A549 (cell line): ENCODE data around the gene NSD1. TPM values are rescaled to one million over a fixed set of nuclear protein-coding genes. Genes with fewer than 3 reads are reported as not detected.

Experiments
- ATAC-seq, 2 experiments: fragments of 200-7000 bp in 1 of 2; fragments of >200 bp in 1 of 2; cut with Nextera tagmentation in 1 of 2; cut with Tn5 transposase in 1 of 2; 3 replicates each; pipeline versions ENCODE4 v1.8.0 to v1.9.1; 2018 to 2020; ENCODE audit warnings: mild to moderate bottlenecking in 1 of 2, moderate library complexity in 1 of 2
- CTCF ChIA-PET: fragments of 300-600 bp; sonication (Branson Sonifier 250); formaldehyde crosslinking; extraction: SDS; loops from one replicate; lab custom pipeline; 2021; ENCODE audit warnings: antibody characterized with exemption, inconsistent platforms; lab: Yijun Ruan, JAX
- POLR2A ChIA-PET: fragments of 350-600 bp; formaldehyde crosslinking; extraction: SDS; loops from one replicate; lab custom pipeline; 2021; ENCODE audit warnings: antibody characterized with exemption, inconsistent platforms; lab: Yijun Ruan, JAX
- DNase-seq, 2 experiments: peaks; one replicate each; pipeline versions ENCODE4 v3.0.0 to v3.0.0-alpha.2; 2011 to 2016; ENCODE audit warnings: low read depth in 1 of 2, low spot score in 1 of 2
- FAIRE-seq: peaks from 2 replicates; lab custom pipeline; 2011; peaks lifted over from hg19 to GRCh38; lab: Jason Lieb, UNC
- H3K27ac ChIP-seq, 2 experiments: fragments of >200 bp; sonication (Bioruptor Twin); formaldehyde crosslinking; 3 replicates each; pipeline ENCODE4 v1.5.1; 2016 to 2017
- H3K4me1 ChIP-seq: fragments of >200 bp; sonication (Bioruptor Twin); formaldehyde crosslinking; 3 replicates; pipeline ENCODE4 v1.6.1; 2016
- H3K4me2 ChIP-seq: fragments of >200 bp; sonication (Bioruptor Twin); formaldehyde crosslinking; 3 replicates; pipeline ENCODE4 v1.6.1; 2016
- H3K4me3 ChIP-seq: fragments of >200 bp; sonication (Bioruptor Twin); formaldehyde crosslinking; 3 replicates; pipeline ENCODE4 v1.5.1; 2016
- H3K9me3 ChIP-seq: fragments of >200 bp; sonication (Bioruptor Twin); formaldehyde crosslinking; 3 replicates; pipeline ENCODE4 v1.6.1; 2016
- BHLHE40 ChIP-seq: IDR thresholded peaks from 2 replicates; pipeline ENCODE4 v1.6.1; 2012; ENCODE audit warnings: low read depth, low read length, inconsistent platforms
- GATA3 ChIP-seq: IDR thresholded peaks from 2 replicates; pipeline ENCODE4 v1.6.1; 2012; ENCODE audit warnings: borderline replicate concordance
- HOXB13 ChIP-seq: fragments of 250-450 bp; sonication (Bioruptor Pico); IDR thresholded peaks from 2 replicates; pipeline ENCODE4 v1.5.0; 2020; ENCODE audit warnings: low read depth, mild to moderate bottlenecking, moderate library complexity
- HOXB5 ChIP-seq: fragments of 250-450 bp; sonication (Bioruptor Pico); IDR thresholded peaks from 2 replicates; pipeline ENCODE4 v1.5.0; 2020; ENCODE audit warnings: mild to moderate bottlenecking, moderate library complexity
- JUN ChIP-seq, 2 experiments: fragments of >200 bp; sonication (Bioruptor Twin); formaldehyde crosslinking; IDR thresholded peaks; 2 replicates in 1 of 2; 3 replicates in 1 of 2; pipeline ENCODE4 v1.6.1; 2016 to 2017
- KDM5A ChIP-seq: fragments of 200-600 bp; sonication (generic); IDR thresholded peaks from 2 replicates; pipeline ENCODE4 v1.6.1; 2016; ENCODE audit warnings: antibody characterized with exemption, mild to moderate bottlenecking
- MAFK ChIP-seq: fragments of 450-650 bp; IDR thresholded peaks from 2 replicates; pipeline ENCODE4 v1.6.1; 2014; ENCODE audit not compliant: partially characterized antibody
- MAZ ChIP-seq: fragments of 150-350 bp; IDR thresholded peaks from 2 replicates; pipeline ENCODE4 v1.6.1; 2014; ENCODE audit warnings: antibody characterized with exemption, low read depth, low read length, borderline replicate concordance
- MYC ChIP-seq: IDR thresholded peaks from 2 replicates; pipeline ENCODE4 v1.6.1; 2012; ENCODE audit warnings: mild to moderate bottlenecking, inconsistent platforms, low read length, improper control_type of control experiment, borderline replicate concordance
- NPAS2 ChIP-seq: fragments of 250-450 bp; sonication (Bioruptor Pico); IDR thresholded peaks from 2 replicates; pipeline ENCODE4 v1.8.0; 2022; ENCODE audit warnings: mild to moderate bottlenecking, moderate library complexity, borderline replicate concordance
- PHF8 ChIP-seq: fragments of 200-600 bp; sonication (generic); IDR thresholded peaks from 2 replicates; pipeline ENCODE4 v1.6.1; 2016; ENCODE audit warnings: low read depth, mild to moderate bottlenecking, antibody characterized with exemption, moderate library complexity, borderline replicate concordance
- POLR2A ChIP-seq: IDR thresholded peaks from 2 replicates; pipeline ENCODE4 v1.6.1; 2012; ENCODE audit warnings: mild to moderate bottlenecking, low read length
- RNF2 ChIP-seq: fragments of 200-600 bp; sonication (generic); IDR thresholded peaks from 2 replicates; pipeline ENCODE4 v1.6.1; 2016; ENCODE audit warnings: low read depth, mild to moderate bottlenecking, antibody characterized with exemption, moderate library complexity, borderline replicate concordance
- SREBF2 ChIP-seq: fragments of 450-650 bp; IDR thresholded peaks from 2 replicates; pipeline ENCODE4 v1.6.1; 2014; ENCODE audit warnings: mild to moderate bottlenecking, moderate library complexity
- ZFP36 ChIP-seq: fragments of 450-650 bp; IDR thresholded peaks from 2 replicates; pipeline ENCODE4 v1.6.1; 2014; ENCODE audit warnings: borderline replicate concordance; ENCODE audit not compliant: partially characterized antibody
- WGBS: methylation state at CpG from one replicate; pipeline ENCODE4 v1.1.6; 2017; ENCODE audit errors: missing lambda C conversion rate; 5-methylcytosine and 5-hydroxymethylcytosine counted together
- polyA plus RNA-seq, 4 experiments: library from polyadenylated mRNA; depleted of rRNA in 3 of 4; stranded (reverse); fragments of >200 nt; fragmentation: RNase III in 1 of 4; extraction: RNeasy Plus Mini Kit Qiagen cat#74134 plus additional on column Dnase treatment in 1 of 4; gene quantifications; 2 replicates in 3 of 4; 3 replicates in 1 of 4; pipeline ENCODE4 v1.2.3, GENCODE V29; 2011 to 2017
- TF ChIP-seq, protein P1 (sequence below): IDR thresholded peaks from 2 replicates; pipeline ENCODE4 v1.6.1; 2012; ENCODE audit warnings: low read depth, borderline replicate concordance
- TF ChIP-seq, protein P2 (sequence below): fragments of 450-650 bp; IDR thresholded peaks from 2 replicates; pipeline ENCODE4 v1.6.1; 2014; ENCODE audit warnings: antibody characterized with exemption
- TF ChIP-seq, protein P3 (sequence below): IDR thresholded peaks from 2 replicates; pipeline ENCODE4 v1.6.1; 2012
- TF ChIP-seq, protein P4 (sequence below): fragments of >200 bp; sonication (Bioruptor Twin); formaldehyde crosslinking; IDR thresholded peaks from 2 replicates; pipeline ENCODE4 v1.6.1; 2016
- TF ChIP-seq, protein P5 (sequence below): fragments of 200-600 bp; sonication (generic); IDR thresholded peaks from 2 replicates; pipeline ENCODE4 v1.6.1; 2016; ENCODE audit warnings: antibody characterized with exemption, mild to moderate bottlenecking, moderate library complexity

Gene NSD1
- polyA plus RNA-seq, 2 of the 4 experiments (the other 2 are of a cell fraction) = 16.3 to 38.2 TPM

DNA sequence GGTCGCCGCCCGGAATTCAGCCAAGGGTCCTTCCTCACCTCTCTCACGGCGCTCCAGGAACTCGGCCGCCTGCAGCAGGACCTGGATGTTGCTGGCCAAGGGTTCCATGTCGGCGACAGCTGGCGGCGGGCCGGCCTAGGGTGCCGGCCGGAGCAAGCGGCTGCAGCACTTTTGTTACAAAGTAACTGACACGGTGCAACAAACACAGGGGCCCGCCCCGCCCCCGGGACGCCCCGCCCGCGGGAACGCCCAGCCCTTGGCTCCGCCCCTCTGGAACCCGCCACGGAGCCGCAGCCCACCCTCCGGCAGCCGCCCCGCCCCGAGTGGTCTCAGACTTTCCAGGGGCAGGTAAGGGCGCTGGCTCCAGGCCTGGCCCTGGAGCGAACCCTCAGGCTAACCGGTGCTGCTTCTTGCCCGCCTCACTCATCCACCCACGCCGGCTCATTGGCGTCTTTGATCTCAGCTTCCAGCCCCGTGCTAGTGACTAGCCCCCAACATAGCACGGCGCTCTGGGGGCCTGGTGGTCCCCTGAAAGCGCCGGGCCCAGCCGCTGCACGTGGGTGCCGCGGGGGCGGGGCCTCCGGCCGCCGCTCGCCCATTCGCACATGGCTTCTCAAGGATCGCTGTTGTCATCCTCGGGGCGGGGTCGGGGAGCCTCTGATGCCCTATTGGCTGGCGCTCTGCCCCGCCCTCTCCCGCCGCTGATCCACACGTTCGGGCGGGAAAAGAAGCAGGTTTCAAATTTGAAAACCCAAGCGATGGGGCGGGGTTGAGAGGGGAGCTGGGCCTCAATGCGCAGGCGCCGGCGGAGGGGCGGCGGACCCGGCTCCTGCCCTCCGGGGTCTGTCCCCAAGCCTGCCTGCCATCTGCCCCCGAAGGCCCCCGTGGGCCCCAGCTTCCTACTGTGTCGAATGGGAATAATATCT is 178.4 kb downstream of the NSD1 start, which contains the start of gene MXD3:
MXD3 (minus strand) TSS at position 176 of the 926 bp plus-strand sequence; CDS start at position 108, 68 bp downstream.
- under 1% methylated on average over 32 of the region's 78 CpGs for WGBS
- POLR2A ChIA-PET = no interaction called here
- ATAC-seq = peak; percentile 62 to 82

DNA sequence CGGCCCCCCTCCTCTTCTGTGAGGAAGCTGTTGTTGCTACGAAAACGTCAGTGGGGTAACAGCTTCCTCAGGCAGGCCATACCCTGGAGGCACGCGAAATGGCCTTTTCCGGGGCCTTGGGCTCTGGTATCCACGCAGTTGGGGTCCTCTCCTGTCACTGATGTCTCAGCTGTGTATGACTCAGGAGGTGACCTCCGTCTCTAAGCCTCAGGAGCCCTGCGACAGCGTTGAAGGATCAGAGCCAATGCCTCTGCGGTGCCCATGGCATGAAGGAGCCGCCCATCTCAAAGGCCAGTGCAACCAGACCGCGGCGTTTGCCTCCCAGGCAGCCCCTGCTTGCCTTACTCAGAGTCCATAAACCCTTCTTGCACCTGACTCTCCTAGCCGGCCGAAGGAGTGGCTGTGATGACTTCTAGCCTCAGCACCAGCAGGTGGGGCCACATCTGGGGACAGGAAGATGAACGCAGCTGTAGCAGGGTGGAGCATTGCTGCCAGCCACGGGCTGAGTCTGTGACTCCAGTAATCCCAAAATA is 179.1 kb downstream of the NSD1 start:
- CTCF ChIA-PET = interaction anchor here (0.9 to 3.5 kb wide), 8 partner anchors 11 to 199 kb away, joined by 3 to 18 read pairs (median 5); partner anchors contain the start of gene LMAN2
- ATAC-seq (peak; percentile 14; a peak in 5 of 6 replicates), DNase-seq (peak in 1 of 2 experiments; percentile 65)
- POLR2A ChIA-PET = no interaction called here
- peaks cover 19% of the 10 kb centered on the region; the same call in 2 of the 3 replicates for H3K4me1 ChIP-seq
- H3K4me2 ChIP-seq = peak overlapping the region; percentile 99
- no peak for TF ChIP-seq HOXB5 (CRISPR knock-in tag)
- TF ChIP-seq, all 56 proteins: peak for 0
- Histone ChIP-seq H3K9me3 (no peaks in the 10 kb centered on the region), H3K27ac (peak overlapping the region; percentile 80 to 93), H3K4me3 (peak overlapping the region; percentile 66)
- FAIRE-seq = no peak
- 2% methylated on average over 14 of the region's 19 CpGs for WGBS

More for the DNA sequence above, 178.4 kb downstream of the NSD1 start, which contains the start of gene MXD3:
- CTCF ChIA-PET = interaction anchor here (0.9 to 3.5 kb wide), 8 partner anchors 10 to 198 kb away, joined by 3 to 18 read pairs (median 5); partner anchors contain the start of gene LMAN2
- Histone ChIP-seq H3K4me1 (peaks cover 19% of the 10 kb centered on the region; the same call in 2 of the 3 replicates), H3K4me2 (peak within 1 kb of the TSS; percentile 99), H3K27ac (peak within 1 kb of the TSS; percentile 87 to 93)
- TF ChIP-seq, protein P1, sequence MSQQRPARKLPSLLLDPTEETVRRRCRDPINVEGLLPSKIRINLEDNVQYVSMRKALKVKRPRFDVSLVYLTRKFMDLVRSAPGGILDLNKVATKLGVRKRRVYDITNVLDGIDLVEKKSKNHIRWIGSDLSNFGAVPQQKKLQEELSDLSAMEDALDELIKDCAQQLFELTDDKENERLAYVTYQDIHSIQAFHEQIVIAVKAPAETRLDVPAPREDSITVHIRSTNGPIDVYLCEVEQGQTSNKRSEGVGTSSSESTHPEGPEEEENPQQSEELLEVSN = peak; percentile 94
- TF ChIP-seq POLR2A = peak; percentile 22; the same call in 1 of the 2 replicates
- peak; percentile 37; the same call in 1 of the 2 replicates for TF ChIP-seq NPAS2 (CRISPR knock-in tag)
- 0 out of 2 replicates have a peak, but pooled peaks have one; percentile 44 for TF ChIP-seq PHF8
- TF ChIP-seq ZFP36 = no peak
- peak in 1 of 2 experiments; percentile 42; a peak in 2 of 5 replicates for TF ChIP-seq JUN (IDR thresholded peaks at IDR 0.05)
- no peak; the same call in 1 of the 2 replicates for TF ChIP-seq BHLHE40
- TF ChIP-seq RNF2 = no peak
- peak; percentile 98 for TF ChIP-seq MYC
- TF ChIP-seq, protein P2, sequence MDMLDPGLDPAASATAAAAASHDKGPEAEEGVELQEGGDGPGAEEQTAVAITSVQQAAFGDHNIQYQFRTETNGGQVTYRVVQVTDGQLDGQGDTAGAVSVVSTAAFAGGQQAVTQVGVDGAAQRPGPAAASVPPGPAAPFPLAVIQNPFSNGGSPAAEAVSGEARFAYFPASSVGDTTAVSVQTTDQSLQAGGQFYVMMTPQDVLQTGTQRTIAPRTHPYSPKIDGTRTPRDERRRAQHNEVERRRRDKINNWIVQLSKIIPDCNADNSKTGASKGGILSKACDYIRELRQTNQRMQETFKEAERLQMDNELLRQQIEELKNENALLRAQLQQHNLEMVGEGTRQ = peak; percentile 79
- peak; percentile 56 for TF ChIP-seq MAZ
- TF ChIP-seq, protein P3, sequence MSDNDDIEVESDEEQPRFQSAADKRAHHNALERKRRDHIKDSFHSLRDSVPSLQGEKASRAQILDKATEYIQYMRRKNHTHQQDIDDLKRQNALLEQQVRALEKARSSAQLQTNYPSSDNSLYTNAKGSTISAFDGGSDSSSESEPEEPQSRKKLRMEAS = peak; percentile 99
- TF ChIP-seq, all 56 proteins: peak for 9
- Histone ChIP-seq H3K9me3 (no peaks in the 10 kb centered on the region), H3K4me3 (peak within 1 kb of the TSS; percentile 66)
- FAIRE-seq (no peak), DNase-seq (peak; percentile 90 to 97)

DNA sequence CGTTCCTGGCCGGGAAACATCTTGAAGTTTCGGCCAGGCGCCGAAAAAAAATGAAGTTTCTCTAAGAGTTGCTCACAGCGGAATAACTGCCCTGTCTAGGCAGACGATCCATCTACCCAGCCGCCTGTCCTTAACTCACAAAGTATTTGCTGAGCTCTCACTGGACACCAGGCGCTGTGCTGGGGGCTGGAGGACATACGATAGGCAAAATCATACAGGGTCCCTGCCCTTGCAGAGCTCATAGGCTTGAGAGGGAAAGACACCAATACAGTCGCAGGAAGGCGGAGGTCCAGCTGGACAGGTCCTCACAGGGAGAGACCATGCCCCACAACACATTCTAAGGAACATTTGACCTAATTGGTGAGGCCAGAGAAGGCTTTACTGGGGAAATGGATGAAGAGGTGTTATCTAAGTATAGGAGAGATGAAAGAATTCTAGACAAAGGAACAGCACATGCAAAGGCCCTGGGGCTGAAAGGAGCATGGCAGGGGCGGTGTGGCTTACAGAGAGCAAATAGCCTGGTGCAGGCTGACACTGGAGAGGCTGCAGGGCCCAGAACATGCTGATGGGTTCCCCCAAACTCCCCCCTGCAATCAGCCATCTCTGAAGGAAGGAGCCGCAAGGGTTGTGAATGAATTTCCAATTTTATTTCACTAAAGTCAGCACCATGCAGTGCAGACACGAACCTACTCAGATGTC is 180.1 kb downstream of the NSD1 start:
- TF ChIP-seq, protein P4, sequence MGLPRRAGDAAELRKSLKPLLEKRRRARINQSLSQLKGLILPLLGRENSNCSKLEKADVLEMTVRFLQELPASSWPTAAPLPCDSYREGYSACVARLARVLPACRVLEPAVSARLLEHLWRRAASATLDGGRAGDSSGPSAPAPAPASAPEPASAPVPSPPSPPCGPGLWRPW = no peak
- no peak for TF ChIP-seq HOXB5 (CRISPR knock-in tag)
- no peak for TF ChIP-seq GATA3
- TF ChIP-seq KDM5A = no peak
- TF ChIP-seq, protein P2 = no peak
- no peak for TF ChIP-seq HOXB13
- no peak for TF ChIP-seq MAFK
- TF ChIP-seq SREBF2 = no peak
- TF ChIP-seq, protein P5, sequence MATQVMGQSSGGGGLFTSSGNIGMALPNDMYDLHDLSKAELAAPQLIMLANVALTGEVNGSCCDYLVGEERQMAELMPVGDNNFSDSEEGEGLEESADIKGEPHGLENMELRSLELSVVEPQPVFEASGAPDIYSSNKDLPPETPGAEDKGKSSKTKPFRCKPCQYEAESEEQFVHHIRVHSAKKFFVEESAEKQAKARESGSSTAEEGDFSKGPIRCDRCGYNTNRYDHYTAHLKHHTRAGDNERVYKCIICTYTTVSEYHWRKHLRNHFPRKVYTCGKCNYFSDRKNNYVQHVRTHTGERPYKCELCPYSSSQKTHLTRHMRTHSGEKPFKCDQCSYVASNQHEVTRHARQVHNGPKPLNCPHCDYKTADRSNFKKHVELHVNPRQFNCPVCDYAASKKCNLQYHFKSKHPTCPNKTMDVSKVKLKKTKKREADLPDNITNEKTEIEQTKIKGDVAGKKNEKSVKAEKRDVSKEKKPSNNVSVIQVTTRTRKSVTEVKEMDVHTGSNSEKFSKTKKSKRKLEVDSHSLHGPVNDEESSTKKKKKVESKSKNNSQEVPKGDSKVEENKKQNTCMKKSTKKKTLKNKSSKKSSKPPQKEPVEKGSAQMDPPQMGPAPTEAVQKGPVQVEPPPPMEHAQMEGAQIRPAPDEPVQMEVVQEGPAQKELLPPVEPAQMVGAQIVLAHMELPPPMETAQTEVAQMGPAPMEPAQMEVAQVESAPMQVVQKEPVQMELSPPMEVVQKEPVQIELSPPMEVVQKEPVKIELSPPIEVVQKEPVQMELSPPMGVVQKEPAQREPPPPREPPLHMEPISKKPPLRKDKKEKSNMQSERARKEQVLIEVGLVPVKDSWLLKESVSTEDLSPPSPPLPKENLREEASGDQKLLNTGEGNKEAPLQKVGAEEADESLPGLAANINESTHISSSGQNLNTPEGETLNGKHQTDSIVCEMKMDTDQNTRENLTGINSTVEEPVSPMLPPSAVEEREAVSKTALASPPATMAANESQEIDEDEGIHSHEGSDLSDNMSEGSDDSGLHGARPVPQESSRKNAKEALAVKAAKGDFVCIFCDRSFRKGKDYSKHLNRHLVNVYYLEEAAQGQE = no peak
- 97% methylated on average over 15 of the region's 15 CpGs for WGBS
- POLR2A ChIA-PET = no interaction called here

More for the DNA sequence above, 180.1 kb downstream of the NSD1 start:
- Histone ChIP-seq H3K27ac (no peak overlapping the region), H3K9me3 (no peaks in the 10 kb centered on the region), H3K4me3 (no peak overlapping the region), H3K4me1 (peaks cover 19% of the 10 kb centered on the region; the same call in 2 of the 3 replicates), H3K4me2 (peak overlapping the region; percentile 99; the same call in 2 of the 3 replicates)
- DNase-seq (no peak), FAIRE-seq (no peak), ATAC-seq (no peak)
- CTCF ChIA-PET = interaction anchor here (1.0 to 3.5 kb wide), 7 partner anchors 10 to 200 kb away, joined by 3 to 18 read pairs (median 4); no protein-coding TSS in a partner anchor
